ENCODE data around the gene MCM5.
"Not testable (repeated sequence)": the region's sequence is repeated elsewhere in the genome, so short reads cannot be mapped to it uniquely, and the experiment has no call there.

The MCM5 gene

DNA sequence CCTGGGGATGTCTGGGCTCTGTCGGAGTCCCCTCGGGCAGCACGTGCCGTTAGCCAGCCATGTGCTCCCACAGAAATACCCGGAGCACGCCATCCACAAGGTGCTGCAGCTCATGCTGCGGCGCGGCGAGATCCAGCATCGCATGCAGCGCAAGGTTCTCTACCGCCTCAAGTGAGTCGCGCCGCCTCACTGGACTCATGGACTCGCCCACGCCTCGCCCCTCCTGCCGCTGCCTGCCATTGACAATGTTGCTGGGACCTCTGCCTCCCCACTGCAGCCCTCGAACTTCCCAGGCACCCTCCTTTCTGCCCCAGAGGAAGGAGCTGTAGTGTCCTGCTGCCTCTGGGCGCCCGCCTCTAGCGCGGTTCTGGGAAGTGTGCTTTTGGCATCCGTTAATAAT lies 24.1 kb downstream of the MCM5 start:
- in situ Hi-C loops (cut with MboI; ENCODE audit: low pct_unique_long_range_greater_than_20kb, low sequenced_read_pairs) = no loop called here
- DNase-seq = no peak

DNA sequence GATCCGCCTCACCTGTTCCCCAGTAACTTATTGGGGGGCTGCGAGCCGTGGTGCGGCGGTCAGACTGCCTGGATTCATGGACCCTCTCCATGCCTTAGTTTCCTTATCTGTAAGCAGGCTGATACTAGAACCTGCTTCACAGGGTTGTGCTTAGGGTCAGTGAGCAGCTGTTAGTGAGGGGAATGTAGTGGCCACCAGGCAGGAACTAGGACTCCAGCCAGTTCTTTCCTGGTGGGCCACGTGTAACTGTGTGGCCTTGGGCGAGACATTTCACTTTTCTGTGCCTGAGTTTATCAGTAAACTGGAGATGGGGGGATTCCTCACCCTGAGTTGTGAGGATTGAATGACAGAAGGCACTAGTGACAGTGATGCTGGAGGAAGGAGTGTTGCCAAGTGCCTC lies 24.8 kb downstream of the MCM5 start:
- no peak for DNase-seq
- in situ Hi-C loops (cut with MboI; ENCODE audit: low pct_unique_long_range_greater_than_20kb, low sequenced_read_pairs) = no loop called here

DNA sequence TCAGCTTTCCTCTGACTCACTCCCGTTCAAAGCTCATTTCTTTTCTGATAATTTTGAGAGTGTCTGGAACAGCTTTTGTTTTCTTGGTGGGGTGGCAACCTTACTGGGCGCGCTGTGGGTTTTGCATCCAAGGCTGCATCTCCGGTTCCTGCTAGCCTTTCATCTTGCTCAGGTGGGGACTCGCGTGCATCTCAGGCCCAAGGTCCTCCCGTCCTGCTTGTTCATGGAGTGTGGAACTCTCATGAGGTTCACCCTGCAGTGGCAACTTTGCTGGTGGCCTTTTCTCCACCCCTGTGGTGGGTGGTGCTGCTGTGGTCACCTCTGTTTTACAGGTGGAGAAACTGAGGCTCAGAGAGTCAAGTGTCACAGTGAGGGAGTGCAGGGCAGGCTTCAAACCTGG lies 25.6 kb downstream of the MCM5 start:
- no peak for DNase-seq
- in situ Hi-C loops (cut with MboI; ENCODE audit: low pct_unique_long_range_greater_than_20kb, low sequenced_read_pairs) = no loop called here

DNA sequence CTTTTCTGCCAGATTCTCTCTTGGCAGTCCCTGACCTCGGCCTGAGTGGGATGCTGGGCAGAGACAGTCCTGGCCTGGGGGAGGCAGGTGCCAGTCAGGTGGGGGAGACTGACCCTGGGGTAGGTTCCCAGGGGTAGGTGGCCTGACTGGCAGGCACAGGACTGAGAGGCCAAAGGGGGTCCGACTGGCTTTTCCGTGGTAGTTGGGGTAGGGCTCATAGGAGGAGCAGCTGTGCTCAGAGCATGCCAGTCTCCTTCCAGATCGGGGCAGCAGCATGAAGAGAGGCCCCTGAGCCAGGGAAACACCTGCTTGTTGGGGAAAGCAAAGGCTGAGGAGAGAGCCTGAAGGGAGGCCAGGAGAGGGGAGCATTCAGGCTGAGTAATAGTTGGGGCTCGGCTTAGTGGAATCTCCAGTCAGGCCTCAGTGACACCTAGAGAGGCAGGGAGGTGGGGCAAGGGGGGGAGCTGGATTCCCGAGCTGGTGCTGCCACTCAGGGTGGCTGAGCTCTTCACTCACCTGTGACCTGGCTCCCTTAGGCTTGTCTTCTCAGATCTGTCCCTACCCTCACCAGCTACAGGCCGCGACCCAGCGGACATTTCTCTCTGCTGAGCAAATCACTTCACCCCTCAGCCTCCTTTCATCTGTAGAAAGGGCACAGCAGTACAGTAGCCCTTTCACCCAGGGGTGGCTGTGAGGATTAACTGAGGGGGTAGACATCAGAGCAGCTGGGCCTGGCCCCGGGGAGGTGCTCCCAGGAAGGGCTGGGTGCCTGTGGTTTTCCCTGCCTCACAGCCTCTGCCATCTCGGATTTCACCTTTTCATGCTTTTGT lies 26.2 kb downstream of the MCM5 start:
- in situ Hi-C loops (cut with MboI; ENCODE audit: low pct_unique_long_range_greater_than_20kb, low sequenced_read_pairs) = no loop called here
- no peak for DNase-seq

DNA sequence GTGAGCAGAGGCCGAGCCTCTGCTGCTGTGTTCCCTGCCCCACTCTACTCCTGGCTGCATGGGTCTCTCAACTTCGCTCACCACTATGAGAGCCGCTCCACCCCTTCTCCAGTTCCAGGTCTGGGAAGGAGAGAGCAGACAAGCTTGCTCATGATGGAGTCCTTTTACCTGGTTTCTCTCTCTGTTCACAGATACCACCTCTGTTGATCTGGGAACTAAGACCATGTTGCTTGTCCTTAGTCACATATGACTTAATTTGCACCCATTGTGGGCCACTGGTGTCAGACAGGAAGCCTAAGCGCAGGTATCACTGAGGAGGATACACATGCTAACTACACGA lies 26.8 kb downstream of the MCM5 start:
- in situ Hi-C loops (cut with MboI; ENCODE audit: low pct_unique_long_range_greater_than_20kb, low sequenced_read_pairs) = no loop called here
- no peak for DNase-seq

DNA sequence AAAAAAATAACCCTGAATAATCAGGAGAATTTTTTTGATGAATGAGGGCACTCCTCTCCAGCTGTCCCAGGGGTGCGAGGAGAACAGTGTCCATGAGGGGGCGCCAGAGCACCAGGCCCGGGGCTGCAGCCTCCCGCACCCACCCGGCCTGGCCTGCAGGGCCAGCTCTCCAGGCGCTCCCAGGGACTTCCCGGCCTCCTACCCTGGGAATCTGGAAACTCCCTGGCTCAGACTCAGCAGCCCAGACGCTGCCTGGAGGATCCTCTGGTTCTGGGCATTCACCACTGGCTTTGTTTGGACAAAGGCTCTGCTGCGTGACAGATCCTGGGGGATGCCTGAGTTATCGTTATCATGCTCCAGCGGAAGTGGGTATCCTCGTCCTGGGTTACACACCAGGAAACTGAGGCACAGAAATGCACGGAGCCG lies 31.0 kb downstream of the MCM5 start:
- DNase-seq = peak; percentile 78

GRCh38 chr22:35431483-35432227 lies 31.7 kb downstream of the MCM5 start:
- in situ Hi-C loops (cut with MboI; ENCODE audit: low pct_unique_long_range_greater_than_20kb, low sequenced_read_pairs) = no loop called here
- DNase-seq = no peak

More for the DNA sequence above, 31.0 kb downstream of the MCM5 start:
- in situ Hi-C loops (cut with MboI; ENCODE audit: low pct_unique_long_range_greater_than_20kb, low sequenced_read_pairs) = no loop called here

DNA sequence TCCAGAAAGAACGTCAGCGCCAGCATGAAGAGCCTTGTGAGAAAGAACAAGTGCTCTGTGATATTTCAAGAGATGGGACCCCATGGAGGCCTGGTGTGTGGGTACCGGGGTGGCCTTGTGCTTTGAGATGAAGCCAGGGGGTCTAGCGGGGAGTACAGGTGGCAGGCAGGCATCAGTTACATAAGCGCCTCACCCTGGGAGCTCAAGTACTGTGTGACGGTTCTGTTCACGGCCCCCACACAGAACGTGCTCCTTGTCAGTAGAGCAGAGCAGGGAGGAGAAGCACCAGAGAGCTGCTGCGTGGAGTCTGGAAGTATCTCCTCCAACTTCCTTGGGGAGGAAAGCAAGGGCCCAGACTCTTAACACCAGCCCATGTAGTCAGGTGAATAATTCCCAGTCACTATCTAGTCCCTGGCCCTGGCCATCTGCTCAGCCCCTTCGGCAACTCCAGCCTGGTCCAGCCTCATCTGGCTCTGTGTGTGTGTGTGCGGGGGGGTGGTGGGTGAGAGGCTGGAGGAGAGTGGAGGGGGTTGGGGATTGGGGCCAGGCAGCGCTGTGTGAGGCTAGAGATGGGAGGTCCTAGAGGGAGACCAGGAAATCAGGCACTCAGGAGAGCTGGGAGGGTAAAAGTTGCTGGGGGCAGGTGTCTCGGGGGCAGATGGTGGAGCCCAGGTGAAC lies 32.4 kb downstream of the MCM5 start:
- in situ Hi-C loops (cut with MboI; ENCODE audit: low pct_unique_long_range_greater_than_20kb, low sequenced_read_pairs) = no loop called here
- DNase-seq = no peak

GRCh38 chr22:35434061-35434710 lies 34.2 kb downstream of the MCM5 start:
- in situ Hi-C loops (cut with MboI; ENCODE audit: low pct_unique_long_range_greater_than_20kb, low sequenced_read_pairs) = no loop called here
- DNase-seq = no peak

GRCh38 chr22:35435201-35435740 lies 35.3 kb downstream of the MCM5 start:
- DNase-seq = no peak
- in situ Hi-C loops (cut with MboI; ENCODE audit: low pct_unique_long_range_greater_than_20kb, low sequenced_read_pairs) = no loop called here

DNA sequence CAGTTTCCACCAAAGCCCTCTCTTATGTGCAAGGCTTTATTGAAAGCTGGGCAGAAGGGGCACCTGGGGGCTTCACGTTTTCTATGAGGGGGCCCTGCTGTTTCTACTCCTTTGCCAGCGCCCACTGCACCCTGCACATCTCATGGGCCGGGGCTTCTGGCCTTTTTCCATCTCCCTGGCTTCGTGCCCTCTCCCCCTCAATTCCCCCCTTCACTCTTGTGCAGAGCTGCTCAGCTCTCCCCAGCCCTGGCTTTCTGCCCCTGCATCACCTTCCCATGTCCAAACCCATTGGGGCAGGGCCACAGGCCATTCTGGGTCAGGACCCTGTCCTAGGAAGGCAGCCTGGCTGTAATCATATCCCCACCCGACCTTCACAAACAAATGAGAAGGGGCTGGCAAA lies 36.5 kb downstream of the MCM5 start:
- no peak for DNase-seq
- in situ Hi-C loops (cut with MboI; ENCODE audit: low pct_unique_long_range_greater_than_20kb, low sequenced_read_pairs) = no loop called here

- DNase-seq = peak; percentile 24
- in situ Hi-C loops (cut with MboI; ENCODE audit: low pct_unique_long_range_greater_than_20kb, low sequenced_read_pairs) = no loop called here
Measured at GRCh38 chr22:35437049-35437448, 37.1 kb downstream of the MCM5 start.

DNA sequence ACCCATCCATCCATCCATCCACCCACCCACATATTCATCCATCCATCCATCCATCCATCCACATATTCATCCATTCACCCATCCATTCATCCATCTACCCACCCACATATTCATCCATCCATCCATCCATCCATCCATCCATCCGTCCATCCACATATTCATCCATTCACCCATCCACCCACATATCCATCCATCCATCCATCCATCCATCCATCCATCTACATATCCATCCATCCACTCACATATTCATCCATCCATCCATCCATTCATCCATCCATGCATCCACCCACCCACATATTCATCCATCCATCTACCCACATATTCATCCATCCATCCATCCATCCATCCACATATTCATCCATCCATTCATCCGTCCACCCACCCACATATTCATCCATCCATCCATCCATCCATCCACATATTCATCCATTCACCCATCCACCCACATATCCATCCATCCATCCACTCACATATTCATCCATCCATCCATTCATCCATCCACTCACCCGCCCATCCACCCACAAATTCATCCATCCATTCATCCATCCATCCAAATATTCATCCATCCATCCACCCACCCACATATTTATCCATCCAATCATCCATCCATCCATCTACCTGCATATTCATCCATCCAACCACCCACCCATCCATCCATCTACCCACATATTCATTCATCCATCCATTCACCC lies 38.9 kb downstream of the MCM5 start:
- DNase-seq; in situ Hi-C loops (cut with MboI; ENCODE audit: low pct_unique_long_range_greater_than_20kb, low sequenced_read_pairs): not testable (repeated sequence)

GRCh38 chr22:35439365-35439717 lies 39.4 kb downstream of the MCM5 start:
- DNase-seq = no peak
- in situ Hi-C loops (cut with MboI; ENCODE audit: low pct_unique_long_range_greater_than_20kb, low sequenced_read_pairs) = no loop called here

DNA sequence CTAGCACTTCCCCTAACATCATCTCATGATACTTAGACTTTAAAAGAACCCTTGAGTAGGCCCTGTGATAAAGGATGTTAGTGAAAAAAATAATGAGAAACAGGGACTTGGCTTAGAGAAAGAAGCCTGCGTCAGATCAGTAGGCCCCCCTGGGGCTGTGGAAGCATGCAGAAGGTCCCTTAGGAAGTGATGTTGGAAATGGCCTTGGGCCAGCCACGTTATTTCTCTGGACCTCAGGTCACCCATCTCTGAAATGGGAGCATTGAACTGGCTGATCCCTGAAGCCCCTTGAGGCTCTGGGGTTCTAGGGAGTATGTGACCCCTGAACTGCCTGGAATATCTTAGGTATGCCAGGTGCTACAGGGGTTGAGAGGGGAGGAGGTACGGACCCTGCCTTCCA lies 40.2 kb downstream of the MCM5 start:
- in situ Hi-C loops (cut with MboI; ENCODE audit: low pct_unique_long_range_greater_than_20kb, low sequenced_read_pairs) = no loop called here
- DNase-seq = no peak

DNA sequence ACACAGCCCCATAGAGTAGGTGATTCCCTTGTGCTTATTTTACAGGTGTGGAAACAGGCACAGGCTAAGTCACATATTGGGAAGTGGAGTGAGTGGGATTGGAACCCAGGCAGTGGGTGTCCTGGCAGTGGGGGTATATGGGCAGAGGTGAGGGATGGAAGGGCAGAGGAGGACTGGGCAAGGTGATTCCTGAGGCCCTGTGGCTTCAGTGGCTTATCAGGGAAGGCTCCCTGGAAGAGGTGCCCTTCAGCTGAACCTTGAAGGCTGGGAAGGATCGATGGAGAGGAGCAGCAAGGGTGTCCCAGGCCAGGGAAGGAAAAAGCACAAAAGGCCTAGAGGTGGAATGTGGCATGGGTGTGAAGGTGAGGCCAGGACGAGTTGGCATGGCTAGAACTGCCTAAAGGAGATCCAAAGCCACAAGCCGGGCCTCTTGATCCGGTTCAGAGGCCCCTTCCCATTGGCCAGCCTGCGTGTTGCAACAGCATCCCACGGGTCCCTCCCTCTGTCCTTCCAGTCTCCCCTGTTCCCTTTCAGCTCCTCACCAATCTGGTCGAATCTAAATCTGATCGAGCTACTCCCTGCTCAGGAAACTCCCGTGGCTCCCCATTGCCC lies 41.7 kb downstream of the MCM5 start:
- in situ Hi-C loops (cut with MboI; ENCODE audit: low pct_unique_long_range_greater_than_20kb, low sequenced_read_pairs) = no loop called here
- DNase-seq = no peak

- in situ Hi-C loops (cut with MboI; ENCODE audit: low pct_unique_long_range_greater_than_20kb, low sequenced_read_pairs) = no loop called here
- no peak for DNase-seq
Measured at GRCh38 chr22:35442471-35442870, 42.5 kb downstream of the MCM5 start.

DNA sequence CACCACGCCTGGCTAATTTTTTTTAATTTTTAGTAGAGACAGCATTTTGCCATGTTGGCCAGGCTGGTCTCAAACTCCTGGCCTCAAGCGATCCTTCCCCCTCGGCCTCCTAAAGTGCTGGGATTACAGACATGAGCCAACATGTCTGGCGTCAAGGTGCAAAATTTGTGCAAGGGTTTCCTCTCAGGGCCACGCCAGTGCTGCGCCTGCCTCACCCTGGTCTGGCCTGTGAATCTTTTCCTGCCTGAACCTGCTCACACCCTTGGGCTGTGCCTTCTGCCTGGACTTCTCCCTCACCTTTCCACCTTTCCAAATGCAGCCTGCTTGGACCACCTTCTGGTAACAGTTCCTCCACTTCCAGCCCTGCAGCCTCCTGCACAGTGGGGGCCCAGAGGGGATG lies 43.4 kb downstream of the MCM5 start:
- in situ Hi-C loops (cut with MboI; ENCODE audit: low pct_unique_long_range_greater_than_20kb, low sequenced_read_pairs) = no loop called here
- DNase-seq = no peak

Measured in KBM-7 (cell line).